HUES64 (cell line): ENCODE data around the gene LMAN2.

Experiments used
- H3K27ac ChIP-seq: 2 replicates; pipeline ENCODE4 v1.7.0; 2013; ENCODE audit warnings: low read depth, low read length, inconsistent platforms
- H3K27me3 ChIP-seq: 2 replicates; pipeline ENCODE4 v1.6.1; 2013; ENCODE audit warnings: mild to moderate bottlenecking, low read length; ENCODE audit not compliant: insufficient read depth
- H3K36me3 ChIP-seq: 2 replicates; pipeline ENCODE4 v1.6.1; 2013; ENCODE audit warnings: mild to moderate bottlenecking, low read length; ENCODE audit not compliant: insufficient read depth
- H3K4me1 ChIP-seq: 2 replicates; pipeline ENCODE4 v1.6.1; 2013; ENCODE audit warnings: mild to moderate bottlenecking, low read length, moderate library complexity; ENCODE audit not compliant: insufficient read depth
- H3K4me3 ChIP-seq: 2 replicates; pipeline ENCODE4 v1.5.1; 2013; ENCODE audit warnings: mild to moderate bottlenecking, low read length, moderate library complexity
- H3K9ac ChIP-seq: 2 replicates; pipeline ENCODE4 v1.6.1; 2013; ENCODE audit warnings: mild to moderate bottlenecking, low read depth, low read length
- H3K9me3 ChIP-seq: 2 replicates; pipeline ENCODE4 v1.6.1; 2013; ENCODE audit warnings: low read depth, low read length; ENCODE audit not compliant: insufficient read depth
- WGBS: fragments of 150-250, 120-280 bp; methylation state at CpG from one replicate; pipeline ENCODE4 v1.1.7; 2013; ENCODE audit warnings: missing lambda C conversion rate; 5-methylcytosine and 5-hydroxymethylcytosine counted together

LMAN2 gene

DNA sequence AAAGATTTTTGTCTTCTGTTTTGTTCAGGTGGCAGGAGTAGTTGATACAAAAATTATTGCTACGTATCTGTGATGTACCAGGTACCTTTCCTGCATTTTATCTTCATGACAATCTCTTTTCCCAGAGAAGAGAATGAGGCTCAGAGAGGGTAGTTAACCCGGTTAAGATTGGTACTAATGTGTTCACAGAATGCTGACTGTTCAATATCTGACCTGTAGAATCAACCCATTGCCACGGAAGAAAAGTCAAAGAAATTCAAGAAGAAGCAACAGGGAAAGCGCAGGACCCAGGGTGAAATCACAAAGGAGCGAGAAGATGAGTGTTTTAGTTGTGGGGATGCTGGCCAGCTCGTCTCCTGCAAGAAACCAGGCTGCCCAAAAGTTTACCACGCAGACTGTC is 59.7 kb downstream of the LMAN2 start:
- Histone ChIP-seq H3K9me3 (no peaks in the 10 kb centered on the region), H3K4me3 (no peak overlapping the region), H3K9ac (no peak overlapping the region), H3K27ac (no peak overlapping the region), H3K36me3 (peaks cover 95% of the 10 kb centered on the region), H3K27me3 (no peaks in the 10 kb centered on the region), H3K4me1 (no peaks in the 10 kb centered on the region)
- 93% methylated on average over 7 of the region's 7 CpGs for WGBS

DNA sequence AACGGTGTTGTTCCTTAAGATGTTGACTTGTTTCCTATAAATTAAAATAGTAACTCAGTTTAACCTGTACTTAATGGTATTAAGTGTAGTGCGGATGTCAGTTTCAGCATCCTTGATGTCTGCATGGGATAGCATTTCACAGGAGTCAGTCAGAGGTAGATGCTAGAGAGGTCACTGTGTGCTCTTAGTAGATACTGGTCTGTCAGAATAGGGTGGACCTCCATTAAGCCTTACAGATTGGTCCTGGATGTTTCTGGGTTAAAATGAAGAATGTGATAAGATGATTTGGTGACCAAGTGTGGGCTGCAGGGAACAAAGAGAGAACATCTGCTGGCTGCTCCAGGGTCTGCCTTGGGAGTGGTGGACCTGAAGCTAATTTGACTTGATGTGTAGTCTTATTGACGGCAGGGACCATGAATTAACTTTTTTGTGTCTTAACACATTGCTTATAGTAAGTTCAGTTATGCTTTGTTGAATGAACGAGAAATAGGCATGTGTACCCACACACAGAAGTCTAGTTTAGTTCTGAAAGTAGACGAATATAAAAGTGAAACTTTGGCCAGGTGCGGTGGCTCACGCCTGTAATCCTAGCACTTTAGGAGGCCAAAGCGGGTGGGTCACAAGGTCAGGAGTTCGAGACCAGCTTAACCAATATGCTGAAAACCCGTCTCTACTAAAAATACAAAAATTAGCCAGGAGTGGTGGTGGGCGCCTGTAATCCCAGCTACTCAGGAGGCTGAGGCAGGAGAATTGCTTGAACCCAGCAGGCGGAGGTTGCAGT is 60.5 kb downstream of the LMAN2 start:
- H3K9me3 ChIP-seq: no peaks in the 10 kb centered on the region
- no peak overlapping the region for H3K4me3 ChIP-seq
- no peaks in the 10 kb centered on the region for H3K4me1 ChIP-seq
- WGBS: 96% methylated on average over 12 of the region's 12 CpGs
- peaks cover 95% of the 10 kb centered on the region for H3K36me3 ChIP-seq
- no peaks in the 10 kb centered on the region for H3K27me3 ChIP-seq
- H3K9ac ChIP-seq: no peak overlapping the region
- no peak overlapping the region for H3K27ac ChIP-seq

DNA sequence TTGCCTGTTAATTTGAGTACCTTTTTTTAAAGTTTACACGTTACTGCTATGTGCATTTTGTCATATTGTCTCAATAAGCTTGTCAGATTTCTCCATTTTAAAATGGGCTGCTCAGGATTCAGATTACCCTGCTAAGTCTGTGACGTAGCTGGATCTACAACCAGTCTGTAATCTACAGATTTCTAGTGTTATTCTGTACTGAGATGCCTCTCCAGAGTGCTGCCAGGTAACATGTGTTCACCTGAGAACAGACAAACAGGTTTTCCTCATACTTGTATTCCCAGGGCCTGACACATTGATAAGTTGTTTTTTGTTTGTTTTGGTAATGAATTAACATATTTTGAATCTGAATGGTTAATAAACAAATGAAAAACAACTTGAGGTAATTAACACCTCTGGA is 63.3 kb downstream of the LMAN2 start:
- Histone ChIP-seq H3K4me1 (no peaks in the 10 kb centered on the region), H3K27ac (no peak overlapping the region), H3K9ac (no peak overlapping the region), H3K27me3 (no peaks in the 10 kb centered on the region), H3K9me3 (no peaks in the 10 kb centered on the region), H3K4me3 (no peak overlapping the region), H3K36me3 (peaks cover 92% of the 10 kb centered on the region)
- WGBS: 94% methylated on average over 2 of the region's 2 CpGs
